IMR-90 (cell line): ENCODE results near the gene PBX3. TPM values are rescaled to one million over a fixed set of nuclear protein-coding genes. Genes with fewer than 3 reads are reported as not detected.

Experiments
- ATAC-seq: fragments of 200-7000 bp; cut with Tn5 transposase; 2 replicates; pipeline ENCODE4 v1.9.1; 2020; ENCODE audit warnings: low read depth, mild to moderate bottlenecking, moderate library complexity
- BruUV-seq: library from RNA; stranded (reverse); fragments of 400-500 nt; replicated peaks from 2 replicates; lab custom pipeline; 2021; lab: Mats Ljungman, UMichigan
- CTCF ChIA-PET: fragments of 300-600 bp; formaldehyde crosslinking; extraction: SDS; loops from one replicate; lab custom pipeline; 2021; ENCODE audit warnings: antibody characterized with exemption; lab: Yijun Ruan, JAX
- POLR2A ChIA-PET: fragments of 300-600 bp; sonication (Branson Sonifier 250); formaldehyde crosslinking; loops from one replicate; lab custom pipeline; 2022; ENCODE audit warnings: antibody characterized with exemption; ENCODE audit not compliant: unreplicated experiment; lab: Charles Lee
- DNase-seq: peaks from one replicate; pipeline ENCODE4 v3.0.0; 2013
- H2AFZ ChIP-seq: replicated peaks from 2 replicates; pipeline ENCODE3; 2013; ENCODE audit warnings: low read length, mild to moderate bottlenecking; ENCODE audit not compliant: poor library complexity
- H2AK5ac ChIP-seq: 2 replicates; pipeline ENCODE4 v1.6.1; 2013; ENCODE audit warnings: low read depth, low read length, inconsistent platforms
- H2AK9ac ChIP-seq: replicated peaks from 2 replicates; pipeline ENCODE3; 2013; ENCODE audit warnings: mild to moderate bottlenecking, low read depth, low read length, moderate library complexity; ENCODE audit not compliant: poor library complexity
- H2BK120ac ChIP-seq: 2 replicates; pipeline ENCODE4 v1.6.1; 2013; ENCODE audit warnings: low read depth, low read length, inconsistent platforms
- H2BK15ac ChIP-seq: 3 replicates; pipeline ENCODE4 v1.6.1; 2013; ENCODE audit warnings: low read depth, low read length, inconsistent platforms
- H2BK20ac ChIP-seq: 2 replicates; pipeline ENCODE4 v1.6.1; 2013; ENCODE audit warnings: low read depth, mild to moderate bottlenecking, inconsistent platforms, low read length, moderate library complexity
- H2BK5ac ChIP-seq: 2 replicates; pipeline ENCODE4 v1.6.1; 2013; ENCODE audit warnings: mild to moderate bottlenecking, low read depth, low read length, inconsistent platforms; ENCODE audit not compliant: poor library complexity, severe bottlenecking
- H3K14ac ChIP-seq: replicated peaks from 2 replicates; pipeline ENCODE4 v1.6.1; 2013; ENCODE audit warnings: low read depth, low read length, inconsistent platforms
- H3K18ac ChIP-seq: 2 replicates; pipeline ENCODE4 v1.6.1; 2013; ENCODE audit warnings: low read depth, low read length, control low read depth
- H3K23ac ChIP-seq: 2 replicates; pipeline ENCODE4 v1.6.1; 2013; ENCODE audit warnings: low read depth, low read length, inconsistent platforms
- H3K27ac ChIP-seq: 2 replicates; pipeline ENCODE4 v1.5.1; 2013; ENCODE audit warnings: mild to moderate bottlenecking, control low read depth, low read length; ENCODE audit not compliant: insufficient read depth
- H3K27me3 ChIP-seq: 2 replicates; pipeline ENCODE4 v1.6.1; 2013; ENCODE audit warnings: low read length; ENCODE audit not compliant: control insufficient read depth, insufficient read depth
- H3K36me3 ChIP-seq: 2 replicates; pipeline ENCODE4 v1.6.1; 2013; ENCODE audit warnings: low read length, mixed read lengths; ENCODE audit not compliant: control insufficient read depth, insufficient read depth
- H3K4ac ChIP-seq: 2 replicates; pipeline ENCODE4 v1.6.1; 2013; ENCODE audit warnings: low read depth, low read length, inconsistent platforms
- H3K4me1 ChIP-seq: 2 replicates; pipeline ENCODE4 v1.6.1; 2013; ENCODE audit warnings: low read length, mixed read lengths; ENCODE audit not compliant: control insufficient read depth, insufficient read depth
- H3K4me2 ChIP-seq: 2 replicates; pipeline ENCODE4 v1.6.1; 2013; ENCODE audit warnings: low read depth, mild to moderate bottlenecking, control low read depth, low read length, moderate library complexity
- H3K4me3 ChIP-seq: 2 replicates; pipeline ENCODE4 v1.5.1; 2013; ENCODE audit warnings: low read depth, mild to moderate bottlenecking, control low read depth, low read length, moderate library complexity; ENCODE audit not compliant: insufficient read depth
- H3K56ac ChIP-seq: 2 replicates; pipeline ENCODE4 v1.6.1; 2013; ENCODE audit warnings: low read length, inconsistent platforms; ENCODE audit not compliant: insufficient read depth; ENCODE audit errors: extremely low read depth
- H3K79me1 ChIP-seq, 2 experiments: 2 replicates each; pipeline ENCODE4 v1.6.1; 2013; ENCODE audit warnings: low read length in 2 of 2, inconsistent platforms in 1 of 2, low read depth in 1 of 2
- H3K9ac ChIP-seq: 2 replicates; pipeline ENCODE4 v1.6.1; 2013; ENCODE audit warnings: low read depth, low read length, control low read depth
- H3K9me1 ChIP-seq: 2 replicates; pipeline ENCODE4 v1.6.1; 2013; ENCODE audit warnings: low read length, inconsistent platforms; ENCODE audit not compliant: insufficient read depth
- H3K9me3 ChIP-seq: 2 replicates; pipeline ENCODE4 v1.6.1; 2013; ENCODE audit warnings: low read length; ENCODE audit not compliant: control insufficient read depth, insufficient read depth
- H4K20me1 ChIP-seq: 2 replicates; pipeline ENCODE4 v1.6.1; 2013; ENCODE audit warnings: low read length, inconsistent platforms; ENCODE audit not compliant: insufficient read depth
- H4K5ac ChIP-seq: 2 replicates; pipeline ENCODE4 v1.6.1; 2013; ENCODE audit warnings: mild to moderate bottlenecking, low read depth, low read length, control low read depth
- H4K8ac ChIP-seq, 2 experiments: 2 replicates each; pipeline ENCODE4 v1.6.1; 2013; ENCODE audit warnings: low read depth in 2 of 2, low read length in 2 of 2, control low read depth in 1 of 2, inconsistent platforms in 1 of 2
- H4K91ac ChIP-seq: 2 replicates; pipeline ENCODE4 v1.6.1; 2013; ENCODE audit warnings: low read depth, low read length, inconsistent platforms; ENCODE audit not compliant: insufficient read depth
- BHLHE40 ChIP-seq: fragments of 150-350 bp; IDR thresholded peaks from 2 replicates; pipeline ENCODE4 v1.6.1; 2016; ENCODE audit warnings: mild to moderate bottlenecking, low read depth, low read length
- CEBPB ChIP-seq: IDR thresholded peaks from 2 replicates; pipeline ENCODE4 v1.6.1; 2012; ENCODE audit warnings: low read depth, low read length, improper control_type of control experiment
- CHD1 ChIP-seq: IDR thresholded peaks from 2 replicates; pipeline ENCODE4 v1.6.1; 2012; ENCODE audit warnings: low read depth, low read length, improper control_type of control experiment
- FOS ChIP-seq: fragments of 150-350 bp; IDR thresholded peaks from 2 replicates; pipeline ENCODE4 v1.6.1; 2016; ENCODE audit warnings: low read depth, low read length
- MAZ ChIP-seq: IDR thresholded peaks from 2 replicates; pipeline ENCODE4 v1.6.1; 2012; ENCODE audit warnings: low read depth, mild to moderate bottlenecking, low read length, improper control_type of control experiment, moderate library complexity, borderline replicate concordance
- MXI1 ChIP-seq: IDR thresholded peaks from 2 replicates; pipeline ENCODE4 v1.6.1; 2012; ENCODE audit warnings: low read depth, mild to moderate bottlenecking, low read length, moderate library complexity, borderline replicate concordance
- NFE2L2 ChIP-seq: fragments of 150-350 bp; IDR thresholded peaks from 2 replicates; pipeline ENCODE4 v1.6.1; 2016; ENCODE audit warnings: low read depth, mild to moderate bottlenecking, low read length
- POLR2A ChIP-seq: IDR thresholded peaks from 2 replicates; pipeline ENCODE4 v1.6.1; 2012; ENCODE audit warnings: mild to moderate bottlenecking, low read depth, low read length
- RAD21 ChIP-seq: IDR thresholded peaks from 2 replicates; pipeline ENCODE4 v1.6.1; 2012; ENCODE audit warnings: low read length, improper control_type of control experiment
- RCOR1 ChIP-seq: IDR thresholded peaks from 2 replicates; pipeline ENCODE4 v1.6.1; 2012; ENCODE audit warnings: mild to moderate bottlenecking, low read length, improper control_type of control experiment; ENCODE audit not compliant: insufficient replicate concordance
- RFX5 ChIP-seq: IDR thresholded peaks from 2 replicates; pipeline ENCODE4 v1.8.0; 2012; ENCODE audit warnings: low read depth, mild to moderate bottlenecking, low read length, moderate library complexity
- SMC3 ChIP-seq: fragments of 150-350 bp; IDR thresholded peaks from 2 replicates; pipeline ENCODE4 v1.6.1; 2016; ENCODE audit warnings: low read depth, mild to moderate bottlenecking, antibody characterized with exemption, low read length, moderate library complexity
- WGBS, 2 experiments: methylation state at CpG; one replicate each; pipeline versions ENCODE4 v1.1.5 to v1.1.7; 2013; ENCODE audit warnings: missing lambda C conversion rate in 2 of 2; ENCODE audit not compliant: insufficient read length in 1 of 2; ENCODE audit errors: extremely low coverage in 2 of 2; 5-methylcytosine and 5-hydroxymethylcytosine counted together
- dilution Hi-C: fragments of 300-500 bp; cut with HindIII; formaldehyde crosslinking; loops from one replicate; pipeline ENCODE4 v1.14.3; 2018; ENCODE audit warnings: low sequenced_read_pairs; ENCODE audit not compliant: unreplicated experiment
- in situ Hi-C: fragments of 300-500 bp; cut with MboI; formaldehyde crosslinking; loops from 3 replicates; pipeline ENCODE4 v1.14.3; 2019; ENCODE audit warnings: low sequenced_read_pairs, inconsistent platforms, mixed read lengths
- intact Hi-C: fragments of 100-400 bp; cut with micrococcal nuclease; formaldehyde crosslinking; loops from 2 replicates; pipeline ENCODE4 v1.10.0; 2022
- polyA plus RNA-seq, 3 experiments: library from polyadenylated mRNA; depleted of rRNA; stranded (reverse); fragments of >200 nt; gene quantifications; 2 replicates each; pipeline ENCODE4 v1.2.3, GENCODE V29; 2012; ENCODE audit warnings: low replicate concordance in 1 of 3
- total RNA-seq: library from RNA; depleted of rRNA; stranded (reverse); fragments of >200 nt; gene quantifications from 2 replicates; pipeline ENCODE4 v1.2.3, GENCODE V29; 2012
- TF ChIP-seq, protein P1 (sequence below): fragments of 150-350 bp; IDR thresholded peaks from 2 replicates; pipeline ENCODE4 v1.6.1; 2017; ENCODE audit warnings: mild to moderate bottlenecking, antibody characterized with exemption, low read length, low read depth
- TF ChIP-seq, protein P2 (sequence below): conservative IDR thresholded peaks from 2 replicates; pipeline ENCODE4 v1.5.1; 2012; ENCODE audit warnings: mild to moderate bottlenecking, low read depth, low read length, improper control_type of control experiment
- TF ChIP-seq, protein P3 (sequence below): fragments of 150-350 bp; IDR thresholded peaks from 2 replicates; pipeline ENCODE4 v1.6.1; 2016; ENCODE audit warnings: low read depth, mild to moderate bottlenecking, low read length, moderate library complexity, borderline replicate concordance

PBX3 gene
- total and polyA plus RNA-seq, 2 of the 4 experiments (the other 2 are of a cell fraction): 12.0 to 15.6 TPM

DNA sequence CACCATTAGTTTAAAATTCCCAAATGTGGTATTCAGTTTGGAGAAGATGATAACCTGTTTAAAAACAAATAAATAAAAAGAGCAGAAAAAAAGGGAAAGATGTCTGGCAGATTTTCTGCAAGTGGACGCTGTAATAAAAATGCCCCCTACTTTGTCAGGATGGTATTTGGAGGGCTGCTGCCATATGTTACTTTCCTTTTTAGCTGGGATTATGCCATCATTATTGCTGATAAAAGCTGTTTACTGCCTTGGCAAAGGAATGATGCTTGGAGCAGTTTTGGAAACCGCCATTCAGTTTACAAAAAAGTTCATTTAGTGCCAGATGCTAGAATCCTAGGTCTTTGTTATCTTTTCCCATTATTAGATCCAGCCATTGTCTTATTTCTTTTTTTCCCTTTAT lies 104.8 kb downstream of the PBX3 start:
- ChIA-PET CTCF (no interaction called here), POLR2A (no interaction called here)
- H2BK15ac ChIP-seq: no peak overlapping the region
- H4K8ac ChIP-seq: no peak overlapping the region
- no peak overlapping the region for H3K56ac ChIP-seq
- H3K14ac ChIP-seq: no peak overlapping the region
- H2BK20ac ChIP-seq: no peak overlapping the region
- no peak overlapping the region for H4K5ac ChIP-seq
- TF ChIP-seq MAZ (no peak), CEBPB (no peak), MXI1 (no peak), FOS (no peak), BHLHE40 (no peak), RAD21 (no peak), SMC3 (no peak), RCOR1 (no peak), POLR2A (no peak), NFE2L2 (no peak), RFX5 (no peak), CHD1 (no peak)
- TF ChIP-seq, protein P1, sequence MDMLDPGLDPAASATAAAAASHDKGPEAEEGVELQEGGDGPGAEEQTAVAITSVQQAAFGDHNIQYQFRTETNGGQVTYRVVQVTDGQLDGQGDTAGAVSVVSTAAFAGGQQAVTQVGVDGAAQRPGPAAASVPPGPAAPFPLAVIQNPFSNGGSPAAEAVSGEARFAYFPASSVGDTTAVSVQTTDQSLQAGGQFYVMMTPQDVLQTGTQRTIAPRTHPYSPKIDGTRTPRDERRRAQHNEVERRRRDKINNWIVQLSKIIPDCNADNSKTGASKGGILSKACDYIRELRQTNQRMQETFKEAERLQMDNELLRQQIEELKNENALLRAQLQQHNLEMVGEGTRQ: no peak
- TF ChIP-seq, protein P2, sequence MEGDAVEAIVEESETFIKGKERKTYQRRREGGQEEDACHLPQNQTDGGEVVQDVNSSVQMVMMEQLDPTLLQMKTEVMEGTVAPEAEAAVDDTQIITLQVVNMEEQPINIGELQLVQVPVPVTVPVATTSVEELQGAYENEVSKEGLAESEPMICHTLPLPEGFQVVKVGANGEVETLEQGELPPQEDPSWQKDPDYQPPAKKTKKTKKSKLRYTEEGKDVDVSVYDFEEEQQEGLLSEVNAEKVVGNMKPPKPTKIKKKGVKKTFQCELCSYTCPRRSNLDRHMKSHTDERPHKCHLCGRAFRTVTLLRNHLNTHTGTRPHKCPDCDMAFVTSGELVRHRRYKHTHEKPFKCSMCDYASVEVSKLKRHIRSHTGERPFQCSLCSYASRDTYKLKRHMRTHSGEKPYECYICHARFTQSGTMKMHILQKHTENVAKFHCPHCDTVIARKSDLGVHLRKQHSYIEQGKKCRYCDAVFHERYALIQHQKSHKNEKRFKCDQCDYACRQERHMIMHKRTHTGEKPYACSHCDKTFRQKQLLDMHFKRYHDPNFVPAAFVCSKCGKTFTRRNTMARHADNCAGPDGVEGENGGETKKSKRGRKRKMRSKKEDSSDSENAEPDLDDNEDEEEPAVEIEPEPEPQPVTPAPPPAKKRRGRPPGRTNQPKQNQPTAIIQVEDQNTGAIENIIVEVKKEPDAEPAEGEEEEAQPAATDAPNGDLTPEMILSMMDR: no peak
- TF ChIP-seq, protein P3, sequence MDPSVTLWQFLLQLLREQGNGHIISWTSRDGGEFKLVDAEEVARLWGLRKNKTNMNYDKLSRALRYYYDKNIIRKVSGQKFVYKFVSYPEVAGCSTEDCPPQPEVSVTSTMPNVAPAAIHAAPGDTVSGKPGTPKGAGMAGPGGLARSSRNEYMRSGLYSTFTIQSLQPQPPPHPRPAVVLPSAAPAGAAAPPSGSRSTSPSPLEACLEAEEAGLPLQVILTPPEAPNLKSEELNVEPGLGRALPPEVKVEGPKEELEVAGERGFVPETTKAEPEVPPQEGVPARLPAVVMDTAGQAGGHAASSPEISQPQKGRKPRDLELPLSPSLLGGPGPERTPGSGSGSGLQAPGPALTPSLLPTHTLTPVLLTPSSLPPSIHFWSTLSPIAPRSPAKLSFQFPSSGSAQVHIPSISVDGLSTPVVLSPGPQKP: no peak
- no peak overlapping the region for H2BK5ac ChIP-seq
- no peak overlapping the region for H2AFZ ChIP-seq
- WGBS, 2 experiments: no CpG with 5 or more reads among the region's 2 CpGs
- H3K4me2 ChIP-seq: no peak overlapping the region
- no peak overlapping the region for H3K27ac ChIP-seq
- DNase-seq (no peak), ATAC-seq (no peak)
- no peaks in the 10 kb centered on the region for H3K27me3 ChIP-seq
- no peak overlapping the region for H2AK5ac ChIP-seq
- in situ Hi-C loops (no loop called here), intact Hi-C loops (no loop called here), dilution Hi-C loops (no loop called here)
- H3K4ac ChIP-seq: no peak overlapping the region
- H3K23ac ChIP-seq: no peak overlapping the region
- no peak overlapping the region for H3K9ac ChIP-seq
- H4K20me1 ChIP-seq: no peaks in the 10 kb centered on the region; the same call in 1 of the 2 replicates
- no peaks in the 10 kb centered on the region for H3K9me3 ChIP-seq
- peaks cover 26 to 35% of the 10 kb centered on the region in 2 experiments for H3K79me1 ChIP-seq
- no peak overlapping the region for H2AK9ac ChIP-seq
- H3K4me1 ChIP-seq: peaks cover 3% of the 10 kb centered on the region; the same call in 1 of the 2 replicates
- H2BK120ac ChIP-seq: no peak overlapping the region
- no TSS peak for BruUV-seq
- H4K91ac ChIP-seq: no peak overlapping the region
- 0 out of 2 replicates have a peak, but pooled peaks cover 4% of the 10 kb centered on the region for H3K9me1 ChIP-seq
- H3K36me3 ChIP-seq: no peaks in the 10 kb centered on the region
- no peak overlapping the region for H3K18ac ChIP-seq
- no peak overlapping the region for H3K4me3 ChIP-seq
